HepG2 (cell line): ENCODE results near the gene PYGO2. TPM values are rescaled to one million over a fixed set of nuclear protein-coding genes. Genes with fewer than 3 reads are reported as not detected.
A peak's percentile ranks its signal among the peaks of the same experiment; 100 is the strongest.

Source experiments
- ATAC-seq: fragments of 200-7000 bp; cut with Tn5 transposase; 3 replicates; pipeline ENCODE4 v1.9.1; 2020; ENCODE audit warnings: mild to moderate bottlenecking, moderate library complexity
- BruUV-seq: library from RNA; stranded (reverse); fragments of 400-500 nt; replicated peaks from 2 replicates; lab custom pipeline; 2021; lab: Mats Ljungman, UMichigan
- CTCF ChIA-PET: fragments of 300-600 bp; formaldehyde crosslinking; extraction: SDS; loops from one replicate; lab custom pipeline; 2021; ENCODE audit warnings: low total read pairs, inconsistent platforms, low intra/inter-chr PET ratio; lab: Yijun Ruan, JAX
- POLR2A ChIA-PET: fragments of 350-600 bp; sonication (Branson Sonifier 250); formaldehyde crosslinking; loops from one replicate; lab custom pipeline; 2020; ENCODE audit warnings: antibody characterized with exemption, inconsistent platforms; lab: Yijun Ruan, JAX
- DNase-seq: peaks from one replicate; pipeline ENCODE4 v3.0.0-alpha.2; 2015; ENCODE audit warnings: low spot score
- FAIRE-seq: peaks from 3 replicates; lab custom pipeline; 2011; peaks lifted over from hg19 to GRCh38; lab: Jason Lieb, UNC
- H2AFZ ChIP-seq: one replicate; pipeline ENCODE4 v1.6.1; 2011; ENCODE audit warnings: low read length, inconsistent platforms
- H3K27ac ChIP-seq: fragments of 300-600 bp; 3 replicates; pipeline ENCODE4 v1.8.0; 2011; ENCODE audit warnings: mixed run types, mild to moderate bottlenecking, mixed read lengths, low read length, inconsistent platforms; ENCODE audit not compliant: insufficient read depth; ENCODE audit errors: extremely low read length
- H3K27me3 ChIP-seq, 2 experiments: fragments of 200-600 bp in 1 of 2; 2 replicates in 1 of 2; 3 replicates in 1 of 2; pipeline versions ENCODE4 v1.6.0 to v1.8.0; 2011; ENCODE audit warnings: low read length in 2 of 2, mild to moderate bottlenecking in 2 of 2, moderate library complexity in 2 of 2, inconsistent platforms in 1 of 2; ENCODE audit not compliant: insufficient read depth in 2 of 2, control insufficient read depth in 1 of 2
- H3K36me3 ChIP-seq, 2 experiments: fragments of 200-600 bp in 1 of 2; replicated peaks in 1 of 2; 2 replicates in 1 of 2; 3 replicates in 1 of 2; pipeline versions ENCODE4 v1.5.1 to v1.8.0; 2011; ENCODE audit warnings: low read length in 2 of 2, inconsistent platforms in 1 of 2; ENCODE audit not compliant: insufficient read depth in 2 of 2, control insufficient read depth in 1 of 2
- H3K4me1 ChIP-seq: 2 replicates; pipeline ENCODE4 v1.5.1; 2012; ENCODE audit warnings: low read length, inconsistent platforms; ENCODE audit not compliant: insufficient read depth
- H3K4me2 ChIP-seq: 2 replicates; pipeline ENCODE4 v1.6.0; 2011; ENCODE audit warnings: low read depth, low read length, inconsistent platforms
- H3K4me3 ChIP-seq, 3 experiments: fragments of 200-600 bp in 1 of 3; sonication (generic), shearing (Covaris generic) in 1 of 3; replicated peaks in 1 of 3; 2 replicates each; pipeline ENCODE4 v1.5.1; 2011 to 2016; ENCODE audit warnings: low read length in 3 of 3, inconsistent platforms in 2 of 3, low read depth in 2 of 3, mild to moderate bottlenecking in 2 of 3, control low read depth in 1 of 3, mixed read lengths in 1 of 3; ENCODE audit not compliant: insufficient read depth in 1 of 3
- H3K79me2 ChIP-seq: one replicate; pipeline ENCODE4 v1.6.1; 2011; ENCODE audit warnings: low read length, inconsistent platforms; ENCODE audit not compliant: insufficient read depth
- H3K9ac ChIP-seq: 2 replicates; pipeline ENCODE4 v1.6.0; 2011; ENCODE audit warnings: mild to moderate bottlenecking, low read depth, low read length, inconsistent platforms; ENCODE audit not compliant: insufficient read depth
- H3K9me3 ChIP-seq: 2 replicates; pipeline ENCODE4 v1.5.1; 2012; ENCODE audit warnings: mild to moderate bottlenecking, low read length
- H4K20me1 ChIP-seq: 2 replicates; pipeline ENCODE4 v1.6.0; 2011; ENCODE audit warnings: inconsistent platforms, mild to moderate bottlenecking, low read length, moderate library complexity; ENCODE audit not compliant: insufficient read depth
- ARNT2 ChIP-seq: sonication (generic); formaldehyde crosslinking; IDR thresholded peaks from 2 replicates; pipeline ENCODE4 v1.8.0; 2022; ENCODE audit warnings: mild to moderate bottlenecking, low read depth, missing genetic modification reagents, moderate library complexity
- CBX1 ChIP-seq: IDR thresholded peaks from one replicate; pipeline ENCODE4 v1.6.1; 2016; ENCODE audit warnings: antibody characterized with exemption, low read depth
- KMT2B ChIP-seq: IDR thresholded peaks from 2 replicates; pipeline ENCODE4 v1.6.1; 2016; ENCODE audit warnings: missing genetic modification reagents, missing compliant biosample characterization
- NCOA1 ChIP-seq: sonication (generic); formaldehyde crosslinking; IDR thresholded peaks from 2 replicates; pipeline ENCODE4 v1.9.0; 2021; ENCODE audit warnings: missing genetic modification reagents
- SAFB2 ChIP-seq: sonication (generic); formaldehyde crosslinking; IDR thresholded peaks from 2 replicates; pipeline ENCODE4 v1.5.1; 2020; ENCODE audit warnings: missing genetic modification reagents, low read depth, mild to moderate bottlenecking, borderline replicate concordance
- SNAPC2 ChIP-seq: sonication (generic); formaldehyde crosslinking; IDR thresholded peaks from 2 replicates; pipeline ENCODE4 v1.8.1; 2022; ENCODE audit warnings: mild to moderate bottlenecking, missing genetic modification reagents
- TARDBP ChIP-seq: sonication (generic); formaldehyde crosslinking; IDR thresholded peaks from 2 replicates; pipeline ENCODE4 v1.8.0; 2022; ENCODE audit warnings: mild to moderate bottlenecking, missing genetic modification reagents
- TFAP4 ChIP-seq: sonication (generic); IDR thresholded peaks from 2 replicates; pipeline ENCODE4 v1.6.1; 2016; ENCODE audit warnings: low read depth, borderline replicate concordance
- ZNF607 ChIP-seq: sonication (generic); formaldehyde crosslinking; IDR thresholded peaks from 2 replicates; pipeline ENCODE4 v1.5.1; 2020; ENCODE audit warnings: missing genetic modification reagents, mild to moderate bottlenecking, borderline replicate concordance
- WGBS: methylation state at CpG from one replicate; pipeline ENCODE4 v1.1.6; 2017; ENCODE audit warnings: low lambda C conversion rate; 5-methylcytosine and 5-hydroxymethylcytosine counted together
- in situ Hi-C: cut with HindIII; loops from 2 replicates; pipeline ENCODE4 v1.10.0; 2017; ENCODE audit warnings: low pct_unique_long_range_greater_than_20kb; ENCODE audit not compliant: extremely low pct_ligation_motif_present
- intact Hi-C: fragments of 100-400 bp; cut with micrococcal nuclease; formaldehyde crosslinking; loops from one replicate; pipeline ENCODE4 v1.10.0; 2022; ENCODE audit not compliant: unreplicated experiment
- polyA plus RNA-seq, 8 experiments: library from polyadenylated mRNA; depleted of rRNA in 3 of 8; stranded (reverse) in 7 of 8; unstranded in 1 of 8; fragments of >200 nt; fragmentation: Illumina TruSeq in 4 of 8; extraction: Trizol in 4 of 8; gene quantifications; 2 replicates each; pipeline versions ENCODE4 v1.2.1 to v1.2.3, GENCODE V29; 2011 to 2016; ENCODE audit warnings: low read depth in 4 of 8, missing spikeins in 1 of 8, mixed read lengths in 1 of 8; ENCODE audit not compliant: insufficient read depth in 1 of 8
- total RNA-seq, 5 experiments: library from RNA; depleted of rRNA; stranded (reverse); fragments of >200 nt; fragmentation: Illumina TruSeq; extraction: Trizol; gene quantifications; 2 replicates each; pipeline ENCODE4 v1.2.3, GENCODE V29; 2016; ENCODE audit warnings: low read depth in 1 of 5
- TF ChIP-seq, protein P1 (sequence below): IDR thresholded peaks from 2 replicates; pipeline ENCODE4 v1.6.1; 2016; ENCODE audit warnings: low read depth, control low read depth

The PYGO2 gene
- total and polyA plus RNA-seq, 2 of the 13 experiments (the other 11 are each of a cell fraction or from before 2014, with no cell fraction given): 20.3 to 21.8 TPM

- TF ChIP-seq TFAP4 (peak; percentile 80; the same call in 1 of the 2 replicates), CBX1 (no peak), ZNF607 (CRISPR knock-in tag) (0 out of 2 replicates have a peak, but pooled peaks have one; percentile 41)
These were observed 11.1 kb upstream of the PYGO2 start (continued) for GRCh38 chr1:154972517-154973343.

DNA sequence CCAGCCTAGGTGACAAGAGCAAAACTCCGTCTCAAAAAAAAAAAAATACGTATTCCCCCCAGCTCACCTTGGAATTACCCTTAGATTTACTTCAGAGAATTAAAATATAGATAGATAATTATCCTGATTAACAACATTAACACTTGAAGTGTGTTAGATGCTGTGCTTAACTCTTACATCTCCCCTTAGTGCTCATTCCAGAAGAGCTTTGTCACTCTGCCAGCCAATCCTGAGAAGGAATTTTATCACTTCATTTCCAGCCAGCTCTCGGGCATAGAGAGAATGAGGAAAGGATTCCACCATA is 10.6 kb upstream of the PYGO2 start:
- no peak for ATAC-seq
- peaks cover 10 to 20% of the 10 kb centered on the region in 2 experiments; a peak in 4 of 5 replicates for H3K36me3 ChIP-seq
- H3K4me3 ChIP-seq: peak overlapping the region; percentile 30 to 84 (median 70); a peak in 5 of 6 replicates
- TF ChIP-seq ARNT2 (CRISPR knock-in tag) (0 out of 2 replicates have a peak, but pooled peaks have one; percentile 3), SAFB2 (CRISPR knock-in tag) (peak; percentile 38; the same call in 1 of the 2 replicates), KMT2B (CRISPR knock-in tag) (0 out of 2 replicates have a peak, but pooled peaks have one; percentile 0), NCOA1 (no peak), TARDBP (CRISPR knock-in tag) (0 out of 2 replicates have a peak, but pooled peaks have one; percentile 38), SNAPC2 (CRISPR knock-in tag) (peak; percentile 27; the same call in 1 of the 2 replicates)
- TF ChIP-seq, protein P1, sequence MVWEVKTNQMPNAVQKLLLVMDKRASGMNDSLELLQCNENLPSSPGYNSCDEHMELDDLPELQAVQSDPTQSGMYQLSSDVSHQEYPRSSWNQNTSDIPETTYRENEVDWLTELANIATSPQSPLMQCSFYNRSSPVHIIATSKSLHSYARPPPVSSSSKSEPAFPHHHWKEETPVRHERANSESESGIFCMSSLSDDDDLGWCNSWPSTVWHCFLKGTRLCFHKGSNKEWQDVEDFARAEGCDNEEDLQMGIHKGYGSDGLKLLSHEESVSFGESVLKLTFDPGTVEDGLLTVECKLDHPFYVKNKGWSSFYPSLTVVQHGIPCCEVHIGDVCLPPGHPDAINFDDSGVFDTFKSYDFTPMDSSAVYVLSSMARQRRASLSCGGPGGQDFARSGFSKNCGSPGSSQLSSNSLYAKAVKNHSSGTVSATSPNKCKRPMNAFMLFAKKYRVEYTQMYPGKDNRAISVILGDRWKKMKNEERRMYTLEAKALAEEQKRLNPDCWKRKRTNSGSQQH: no peak; the same call in 1 of the 2 replicates
- in situ Hi-C loops (no loop called here), intact Hi-C loops (loop anchor here (2.0 kb wide), 1 partner anchor 15 kb away; the partner anchor contains the start of gene PBXIP1)
- ChIA-PET CTCF (interaction anchor here (1.0 kb wide), 1 partner anchor 10 kb away, joined by 3 read pairs; no protein-coding TSS in a partner anchor), POLR2A (interaction anchor here (0.7 to 6.6 kb wide), 18 partner anchors 10 to 154 kb away, joined by 3 to 148 read pairs (median 16); partner anchors contain the start of genes ADAM15, FLAD1, LENEP and PBXIP1)
- H3K9ac ChIP-seq: peak overlapping the region; percentile 98
- H3K9me3 ChIP-seq: no peaks in the 10 kb centered on the region
- no peaks in the 10 kb centered on the region for H4K20me1 ChIP-seq
- WGBS: 48% methylated on average over 3 of the region's 3 CpGs
- peak overlapping the region; percentile 100 for H3K4me2 ChIP-seq
- H2AFZ ChIP-seq: no peak overlapping the region
- no peaks in the 10 kb centered on the region; a peak in 1 of 5 replicates for H3K27me3 ChIP-seq
- no TSS peak for BruUV-seq
- no peak for DNase-seq
- peaks cover 64% of the 10 kb centered on the region for H3K4me1 ChIP-seq
- peak overlapping the region; percentile 100 for H3K27ac ChIP-seq
- no peak for FAIRE-seq
- peaks cover 66% of the 10 kb centered on the region for H3K79me2 ChIP-seq
